Measurements from ENCODE around the gene MCTP2. TPM values are rescaled to one million over a fixed set of nuclear protein-coding genes. Genes with fewer than 3 reads are reported as not detected.

MCTP2 gene
- total RNA-seq, 1 experiment from 2014 or later, result 1.3 TPM

DNA sequence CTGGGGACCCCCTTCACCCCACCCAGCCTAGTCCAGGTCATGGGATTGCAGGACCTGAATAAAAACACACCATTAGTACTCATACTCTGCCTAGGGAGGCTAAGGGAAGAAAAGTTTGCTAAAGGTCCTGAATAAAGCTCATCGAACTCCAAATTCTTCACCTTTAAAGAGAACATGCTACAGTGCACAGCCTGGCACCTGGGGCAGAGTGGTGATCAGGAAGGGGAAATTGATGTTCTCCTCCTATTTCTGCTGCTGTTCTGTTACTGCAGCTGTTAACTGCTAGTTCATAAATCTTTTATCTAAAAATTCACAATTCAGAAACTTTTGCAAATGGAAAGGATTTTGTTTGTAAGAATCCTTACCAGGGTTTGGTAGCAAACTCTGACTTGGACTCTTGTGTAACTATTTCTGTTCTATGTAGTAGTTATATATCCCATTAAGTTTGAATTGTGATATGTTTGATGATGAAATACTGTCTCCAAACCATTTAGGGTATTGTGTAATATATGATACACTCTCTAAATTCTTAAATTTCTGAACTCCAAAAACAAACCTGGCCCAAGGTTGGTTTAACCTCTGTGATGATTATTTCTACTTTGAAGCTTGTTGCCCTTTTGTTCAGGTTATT is 27.9 kb downstream of the MCTP2 start:
- Histone ChIP-seq H3K18ac (ENCODE audit: insufficient read length, low read depth, low read length) (no peak overlapping the region), H3K4ac (ENCODE audit: low read depth, low read length) (no peak overlapping the region), H3K14ac (ENCODE audit: insufficient read depth, low read length) (no peak overlapping the region), H3K4me2 (ENCODE audit: insufficient read depth, insufficient read length, low read length) (no peak overlapping the region), H3K4me1 (ENCODE audit: insufficient read depth, low read length) (no peaks in the 10 kb centered on the region), H3T11ph (ENCODE audit: low read length) (no peak overlapping the region), H3K79me2 (ENCODE audit: insufficient read depth, low read length) (no peaks in the 10 kb centered on the region), H4K91ac (ENCODE audit: insufficient read length, low read depth, low read length) (no peak overlapping the region), H3K23ac (ENCODE audit: insufficient read length, low read depth, low read length) (no peak overlapping the region), H2BK20ac (ENCODE audit: low read depth, low read length, poor library complexity, severe bottlenecking) (no peak overlapping the region), H3K9me3 (ENCODE audit: control insufficient read depth, low read depth, low read length) (no peaks in the 10 kb centered on the region), H2AK5ac (ENCODE audit: insufficient read length, low read length) (no peak overlapping the region), H2BK5ac (ENCODE audit: insufficient read length, low read length) (no peak overlapping the region), H3K23me2 (ENCODE audit: insufficient read length, low read depth, low read length, poor library complexity, severe bottlenecking) (no peaks in the 10 kb centered on the region), H3K27me3 (ENCODE audit: insufficient read depth, low read length) (no peaks in the 10 kb centered on the region), H4K8ac (replicated peaks; ENCODE audit: insufficient read length, low read depth, low read length) (no peak overlapping the region), H3K9ac (ENCODE audit: extremely low read depth, insufficient read length, low read length) (no peak overlapping the region), H2BK15ac (ENCODE audit: low read depth, low read length) (no peak overlapping the region), H3K79me1 (ENCODE audit: insufficient read depth, low read depth, low read length, poor library complexity, severe bottlenecking) (no peaks in the 10 kb centered on the region), H3K56ac (ENCODE audit: insufficient read length, low read depth, low read length) (no peak overlapping the region), H2BK120ac (ENCODE audit: low read depth, low read length, poor library complexity, severe bottlenecking) (no peak overlapping the region), H2BK12ac (ENCODE audit: insufficient read length, low read depth, low read length) (no peak overlapping the region), H2AFZ (ENCODE audit: low read length) (no peak overlapping the region), H3K27ac (ENCODE audit: insufficient read length, low read depth, low read length) (no peak overlapping the region), H4K20me1 (ENCODE audit: control insufficient read depth, insufficient read depth, insufficient read length) (no peaks in the 10 kb centered on the region), H4K5ac (ENCODE audit: insufficient read length, low read depth, low read length) (no peak overlapping the region)
- H3K9me3 Mint-ChIP-seq, result no peaks in the 10 kb centered on the region
- H3K4me3 Mint-ChIP-seq, result no peak overlapping the region
- no peaks in the 10 kb centered on the region; a peak in 1 of 7 replicates for H3K36me3 Mint-ChIP-seq (ENCODE audit: insufficient read depth in 1 of 3, low read depth in 3 of 3)
- no peak overlapping the region for H3K27ac Mint-ChIP-seq
- DNase-seq, result no peak
- TF ChIP-seq, protein P1, sequence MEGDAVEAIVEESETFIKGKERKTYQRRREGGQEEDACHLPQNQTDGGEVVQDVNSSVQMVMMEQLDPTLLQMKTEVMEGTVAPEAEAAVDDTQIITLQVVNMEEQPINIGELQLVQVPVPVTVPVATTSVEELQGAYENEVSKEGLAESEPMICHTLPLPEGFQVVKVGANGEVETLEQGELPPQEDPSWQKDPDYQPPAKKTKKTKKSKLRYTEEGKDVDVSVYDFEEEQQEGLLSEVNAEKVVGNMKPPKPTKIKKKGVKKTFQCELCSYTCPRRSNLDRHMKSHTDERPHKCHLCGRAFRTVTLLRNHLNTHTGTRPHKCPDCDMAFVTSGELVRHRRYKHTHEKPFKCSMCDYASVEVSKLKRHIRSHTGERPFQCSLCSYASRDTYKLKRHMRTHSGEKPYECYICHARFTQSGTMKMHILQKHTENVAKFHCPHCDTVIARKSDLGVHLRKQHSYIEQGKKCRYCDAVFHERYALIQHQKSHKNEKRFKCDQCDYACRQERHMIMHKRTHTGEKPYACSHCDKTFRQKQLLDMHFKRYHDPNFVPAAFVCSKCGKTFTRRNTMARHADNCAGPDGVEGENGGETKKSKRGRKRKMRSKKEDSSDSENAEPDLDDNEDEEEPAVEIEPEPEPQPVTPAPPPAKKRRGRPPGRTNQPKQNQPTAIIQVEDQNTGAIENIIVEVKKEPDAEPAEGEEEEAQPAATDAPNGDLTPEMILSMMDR (conservative IDR thresholded peaks at IDR 0.05), result no peak
- no peaks in the 10 kb centered on the region for H3K27me3 Mint-ChIP-seq (ENCODE audit: low read depth)
- no peaks in the 10 kb centered on the region for H3K4me1 Mint-ChIP-seq
- no CpG with 5 or more reads among the region's 1 CpG for WGBS (ENCODE audit: extremely low coverage, insufficient read length, low lambda C conversion rate)

All from H9 (cell line).